GM12878 (cell line): ENCODE results near the gene FSTL4. TPM values are rescaled to one million over a fixed set of nuclear protein-coding genes. Genes with fewer than 3 reads are reported as not detected.

Experiments used
- ATAC-seq: fragments of 200-7000 bp; cut with Tn5 transposase; 3 replicates; pipeline ENCODE4 v1.9.1; 2020; ENCODE audit warnings: mild to moderate bottlenecking, moderate library complexity
- BruUV-seq: library from RNA; stranded (reverse); fragments of 400-500 nt; replicated peaks from 2 replicates; lab custom pipeline; 2021; lab: Mats Ljungman, UMichigan
- CTCF ChIA-PET: fragments of 300-600 bp; sonication (Branson Sonifier 250); formaldehyde crosslinking; extraction: SDS; loops from one replicate; lab custom pipeline; 2021; ENCODE audit warnings: inconsistent platforms; lab: Yijun Ruan, JAX
- POLR2A ChIA-PET: fragments of 350-600 bp; formaldehyde crosslinking; extraction: SDS; loops from one replicate; lab custom pipeline; 2021; ENCODE audit warnings: inconsistent platforms; lab: Charles Lee
- RAD21 ChIA-PET: fragments of 300-600 bp; sonication (Branson Sonifier 250); formaldehyde crosslinking; loops from one replicate; lab custom pipeline; 2023; ENCODE audit warnings: antibody characterized with exemption; ENCODE audit not compliant: unreplicated experiment; lab: Charles Lee
- SMC1A ChIA-PET: fragments of 300-600 bp; sonication (Branson Sonifier 250); formaldehyde crosslinking; loops from one replicate; lab custom pipeline; 2023; ENCODE audit not compliant: unreplicated experiment, uncharacterized antibody; lab: Charles Lee
- DNase-seq: peaks from one replicate; pipeline ENCODE4 v3.0.0-alpha.2; 2011; ENCODE audit warnings: low read depth, low spot score
- FAIRE-seq: peaks from 3 replicates; lab custom pipeline; 2011; peaks lifted over from hg19 to GRCh38; lab: Jason Lieb, UNC
- H2AFZ ChIP-seq: 2 replicates; pipeline ENCODE4 v1.6.0; 2011; ENCODE audit warnings: low read depth, low read length, control low read depth; ENCODE audit not compliant: control insufficient read depth
- H3K27ac ChIP-seq: 2 replicates; pipeline ENCODE4 v1.5.1; 2011; ENCODE audit warnings: control low read depth; ENCODE audit not compliant: control insufficient read depth, insufficient read depth
- H3K27me3 ChIP-seq, 2 experiments: replicated peaks in 1 of 2; 2 replicates each; pipeline versions ENCODE4 v1.6.0 to v1.6.1; 2011; ENCODE audit warnings: low read length in 1 of 2; ENCODE audit not compliant: control insufficient read depth in 2 of 2, insufficient read depth in 2 of 2
- H3K36me3 ChIP-seq, 2 experiments: 2 replicates each; pipeline ENCODE4 v1.5.1; 2011; ENCODE audit warnings: low read length in 1 of 2; ENCODE audit not compliant: control insufficient read depth in 2 of 2, insufficient read depth in 2 of 2
- H3K4me1 ChIP-seq: 2 replicates; pipeline ENCODE4 v1.6.1; 2011; ENCODE audit warnings: mild to moderate bottlenecking, low read length, moderate library complexity, mixed read lengths; ENCODE audit not compliant: control insufficient read depth, insufficient read depth
- H3K4me2 ChIP-seq: 2 replicates; pipeline ENCODE4 v1.6.0; 2011; ENCODE audit warnings: control low read depth; ENCODE audit not compliant: control insufficient read depth, insufficient read depth
- H3K4me3 ChIP-seq: fragments of 200-600 bp; sonication (generic); 2 replicates; pipeline ENCODE4 v1.5.1; 2016
- H3K79me2 ChIP-seq: 2 replicates; pipeline ENCODE4 v1.6.0; 2011; ENCODE audit warnings: low read length; ENCODE audit not compliant: control insufficient read depth, insufficient read depth
- H3K9ac ChIP-seq: 2 replicates; pipeline ENCODE4 v1.8.0; 2011; ENCODE audit warnings: low read length, control low read depth, mixed read lengths; ENCODE audit not compliant: control insufficient read depth, insufficient read depth
- H3K9me3 ChIP-seq: replicated peaks from 3 replicates; pipeline ENCODE4 v1.5.1; 2011; ENCODE audit warnings: mild to moderate bottlenecking, low read length; ENCODE audit not compliant: control insufficient read depth, insufficient read depth
- H4K20me1 ChIP-seq: 2 replicates; pipeline ENCODE4 v1.6.0; 2011; ENCODE audit not compliant: control insufficient read depth, insufficient read depth
- EGR1 ChIP-seq, 2 experiments: IDR thresholded peaks; 1 replicate in 1 of 2; 2 replicates in 1 of 2; pipeline ENCODE4 v1.6.1; 2011 to 2012; ENCODE audit warnings: low read depth in 2 of 2, low read length in 2 of 2, borderline replicate concordance in 1 of 2, mild to moderate bottlenecking in 1 of 2, moderate library complexity in 1 of 2
- PML ChIP-seq: IDR thresholded peaks from 2 replicates; pipeline ENCODE4 v1.6.1; 2012; ENCODE audit warnings: low read length, inconsistent platforms
- WGBS: methylation state at CpG from one replicate; pipeline ENCODE4 v1.1.6; 2016; ENCODE audit warnings: low lambda C conversion rate; ENCODE audit not compliant: insufficient replicate concordance, insufficient coverage; ENCODE audit errors: missing lambda C conversion rate; 5-methylcytosine and 5-hydroxymethylcytosine counted together
- in situ Hi-C: fragments of 300-500 bp; cut with MboI; formaldehyde crosslinking; loops from 9 replicates; pipeline ENCODE4 v1.14.3; 2018; ENCODE audit warnings: mixed read lengths
- intact Hi-C: fragments of 100-400 bp; cut with micrococcal nuclease; formaldehyde crosslinking; loops from one replicate; pipeline ENCODE4 v1.14.2; 2022; ENCODE audit not compliant: unreplicated experiment
- polyA plus RNA-seq, 11 experiments: library from polyadenylated mRNA; depleted of rRNA in 4 of 11; unstranded in 6 of 11; stranded (reverse) in 5 of 11; fragments of >200 nt; fragmentation: Nextera tagmentation in 4 of 11; fragmentation: Illumina TruSeq in 1 of 11; extraction: Ambion mirVana in 4 of 11; extraction: Trizol in 1 of 11; gene quantifications; 1 replicate in 1 of 11; 2 replicates in 10 of 11; pipeline versions ENCODE4 v1.2.1 to v1.2.3, GENCODE V29; 2011 to 2016; ENCODE audit warnings: inconsistent platforms in 2 of 11, missing spikeins in 2 of 11, low read depth in 1 of 11
- total RNA-seq, 4 experiments: library from RNA; depleted of rRNA in 3 of 4; stranded (reverse); fragments of >200 nt in 3 of 4; fragmentation: Illumina TruSeq in 1 of 4; extraction: Trizol in 1 of 4; gene quantifications; 2 replicates each; pipeline versions ENCODE4 v1.2.1 to v1.2.3, GENCODE V29; 2013 to 2021
- TF ChIP-seq, protein P1 (sequence below): fragments of 150-350 bp; IDR thresholded peaks from 2 replicates; pipeline ENCODE4 v1.6.1; 2016; ENCODE audit warnings: low read depth, low read length
- TF ChIP-seq, protein P2 (sequence below): IDR thresholded peaks from 2 replicates; pipeline ENCODE4 v1.6.1; 2012; ENCODE audit warnings: low read depth, low read length, improper control_type of control experiment
- TF ChIP-seq, protein P3 (sequence below): fragments of 450-650 bp; conservative IDR thresholded peaks from 2 replicates; pipeline ENCODE4 v1.6.1; 2017; ENCODE audit warnings: mild to moderate bottlenecking, moderate library complexity
- TF ChIP-seq, protein P4 (sequence below): IDR thresholded peaks from 2 replicates; pipeline ENCODE4 v1.6.1; 2011; ENCODE audit warnings: low read depth, low read length, improper control_type of control experiment, borderline replicate concordance
- TF ChIP-seq, protein P5 (sequence below): fragments of 450-650 bp; formaldehyde crosslinking; IDR thresholded peaks from 2 replicates; pipeline ENCODE4 v1.5.0; 2022; ENCODE audit warnings: mild to moderate bottlenecking, missing genetic modification characterization

The FSTL4 gene
- total and polyA plus RNA-seq, 10 of the 15 experiments (the other 5 are each of a cell fraction or from before 2014, with no cell fraction given), result 0.01 to 0.79 (median 0.21) TPM; not detected in 6

DNA sequence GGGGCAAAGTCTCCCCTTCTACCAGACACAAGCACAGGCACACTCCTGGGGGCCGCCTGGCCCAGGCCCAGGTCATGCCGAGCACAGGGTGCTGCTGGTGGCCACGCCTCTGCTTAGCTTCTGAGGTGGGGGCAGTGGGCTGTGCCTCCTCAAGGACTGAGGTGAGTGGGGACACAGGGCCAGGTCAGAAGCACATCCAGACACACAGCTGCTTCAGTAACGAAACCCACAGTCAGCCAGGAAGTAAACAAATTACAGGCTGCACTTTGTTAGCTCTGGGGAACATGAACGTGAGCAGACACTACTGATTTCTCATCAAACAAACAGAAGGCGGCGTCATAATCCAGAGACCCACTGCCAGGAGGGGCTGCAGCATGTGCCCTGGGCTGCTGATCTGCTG is 368.1 kb downstream of the FSTL4 start (continued):
- TF ChIP-seq, protein P1, sequence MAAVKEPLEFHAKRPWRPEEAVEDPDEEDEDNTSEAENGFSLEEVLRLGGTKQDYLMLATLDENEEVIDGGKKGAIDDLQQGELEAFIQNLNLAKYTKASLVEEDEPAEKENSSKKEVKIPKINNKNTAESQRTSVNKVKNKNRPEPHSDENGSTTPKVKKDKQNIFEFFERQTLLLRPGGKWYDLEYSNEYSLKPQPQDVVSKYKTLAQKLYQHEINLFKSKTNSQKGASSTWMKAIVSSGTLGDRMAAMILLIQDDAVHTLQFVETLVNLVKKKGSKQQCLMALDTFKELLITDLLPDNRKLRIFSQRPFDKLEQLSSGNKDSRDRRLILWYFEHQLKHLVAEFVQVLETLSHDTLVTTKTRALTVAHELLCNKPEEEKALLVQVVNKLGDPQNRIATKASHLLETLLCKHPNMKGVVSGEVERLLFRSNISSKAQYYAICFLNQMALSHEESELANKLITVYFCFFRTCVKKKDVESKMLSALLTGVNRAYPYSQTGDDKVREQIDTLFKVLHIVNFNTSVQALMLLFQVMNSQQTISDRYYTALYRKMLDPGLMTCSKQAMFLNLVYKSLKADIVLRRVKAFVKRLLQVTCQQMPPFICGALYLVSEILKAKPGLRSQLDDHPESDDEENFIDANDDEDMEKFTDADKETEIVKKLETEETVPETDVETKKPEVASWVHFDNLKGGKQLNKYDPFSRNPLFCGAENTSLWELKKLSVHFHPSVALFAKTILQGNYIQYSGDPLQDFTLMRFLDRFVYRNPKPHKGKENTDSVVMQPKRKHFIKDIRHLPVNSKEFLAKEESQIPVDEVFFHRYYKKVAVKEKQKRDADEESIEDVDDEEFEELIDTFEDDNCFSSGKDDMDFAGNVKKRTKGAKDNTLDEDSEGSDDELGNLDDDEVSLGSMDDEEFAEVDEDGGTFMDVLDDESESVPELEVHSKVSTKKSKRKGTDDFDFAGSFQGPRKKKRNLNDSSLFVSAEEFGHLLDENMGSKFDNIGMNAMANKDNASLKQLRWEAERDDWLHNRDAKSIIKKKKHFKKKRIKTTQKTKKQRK, result no peak
- TF ChIP-seq, protein P2, sequence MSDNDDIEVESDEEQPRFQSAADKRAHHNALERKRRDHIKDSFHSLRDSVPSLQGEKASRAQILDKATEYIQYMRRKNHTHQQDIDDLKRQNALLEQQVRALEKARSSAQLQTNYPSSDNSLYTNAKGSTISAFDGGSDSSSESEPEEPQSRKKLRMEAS, result no peak
- TF ChIP-seq, all 136 proteins: peak for 15

DNA sequence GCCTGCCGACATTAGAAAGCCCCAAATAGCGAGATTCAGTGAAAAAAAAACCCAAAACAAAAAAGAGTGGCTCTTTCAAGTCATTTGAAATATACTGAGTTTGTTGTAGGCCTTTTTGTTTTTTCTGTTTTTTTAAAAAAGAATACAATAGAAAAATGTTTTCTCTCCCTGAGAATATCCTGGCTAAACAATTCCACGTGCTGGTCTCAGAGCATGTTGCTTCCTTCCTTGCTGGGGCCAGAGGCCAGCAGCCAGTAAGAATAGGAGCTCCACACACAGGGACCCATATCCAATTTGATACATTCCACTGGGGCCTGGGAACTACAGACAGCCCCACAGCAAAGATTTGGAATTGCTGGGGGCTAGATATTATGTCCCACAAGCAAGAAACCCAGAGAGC is 369.1 kb downstream of the FSTL4 start:
- Histone ChIP-seq H3K27me3 (no peaks in the 10 kb centered on the region), H3K36me3 (no peaks in the 10 kb centered on the region), H3K27ac (no peak overlapping the region), H4K20me1 (no peaks in the 10 kb centered on the region), H3K9me3 (no peaks in the 10 kb centered on the region; the same call in 2 of the 3 replicates), H3K4me1 (peaks cover 44% of the 10 kb centered on the region), H3K9ac (no peak overlapping the region), H3K79me2 (no peaks in the 10 kb centered on the region), H2AFZ (no peak overlapping the region), H3K4me3 (no peak overlapping the region), H3K4me2 (no peak overlapping the region)
- WGBS, result 95% methylated on average over 3 of the region's 3 CpGs
- ChIA-PET POLR2A (interaction anchor here (0.6 to 1.4 kb wide), 2 partner anchors 21 to 1367 kb away, joined by 3 to 4 read pairs; no protein-coding TSS in a partner anchor), CTCF (interaction anchor here (0.9 to 1.8 kb wide), 3 partner anchors 22 to 105 kb away, joined by 3 to 6 read pairs (median 3); no protein-coding TSS in a partner anchor), SMC1A (interaction anchor here (0.8 to 2.2 kb wide), 4 partner anchors 10 to 139 kb away, joined by 3 to 7 read pairs (median 4); no protein-coding TSS in a partner anchor), RAD21 (interaction anchor here (0.9 to 1.9 kb wide), 3 partner anchors 23 to 130 kb away, joined by 4 to 5 read pairs (median 5); no protein-coding TSS in a partner anchor)
- BruUV-seq, result no TSS peak
- intact Hi-C loops (no loop called here), in situ Hi-C loops (no loop called here)
- no peak for DNase-seq
- ATAC-seq, result no peak
- FAIRE-seq, result no peak
- TF ChIP-seq, protein P3, sequence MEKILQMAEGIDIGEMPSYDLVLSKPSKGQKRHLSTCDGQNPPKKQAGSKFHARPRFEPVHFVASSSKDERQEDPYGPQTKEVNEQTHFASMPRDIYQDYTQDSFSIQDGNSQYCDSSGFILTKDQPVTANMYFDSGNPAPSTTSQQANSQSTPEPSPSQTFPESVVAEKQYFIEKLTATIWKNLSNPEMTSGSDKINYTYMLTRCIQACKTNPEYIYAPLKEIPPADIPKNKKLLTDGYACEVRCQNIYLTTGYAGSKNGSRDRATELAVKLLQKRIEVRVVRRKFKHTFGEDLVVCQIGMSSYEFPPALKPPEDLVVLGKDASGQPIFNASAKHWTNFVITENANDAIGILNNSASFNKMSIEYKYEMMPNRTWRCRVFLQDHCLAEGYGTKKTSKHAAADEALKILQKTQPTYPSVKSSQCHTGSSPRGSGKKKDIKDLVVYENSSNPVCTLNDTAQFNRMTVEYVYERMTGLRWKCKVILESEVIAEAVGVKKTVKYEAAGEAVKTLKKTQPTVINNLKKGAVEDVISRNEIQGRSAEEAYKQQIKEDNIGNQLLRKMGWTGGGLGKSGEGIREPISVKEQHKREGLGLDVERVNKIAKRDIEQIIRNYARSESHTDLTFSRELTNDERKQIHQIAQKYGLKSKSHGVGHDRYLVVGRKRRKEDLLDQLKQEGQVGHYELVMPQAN, result no peak
- TF ChIP-seq, protein P4, sequence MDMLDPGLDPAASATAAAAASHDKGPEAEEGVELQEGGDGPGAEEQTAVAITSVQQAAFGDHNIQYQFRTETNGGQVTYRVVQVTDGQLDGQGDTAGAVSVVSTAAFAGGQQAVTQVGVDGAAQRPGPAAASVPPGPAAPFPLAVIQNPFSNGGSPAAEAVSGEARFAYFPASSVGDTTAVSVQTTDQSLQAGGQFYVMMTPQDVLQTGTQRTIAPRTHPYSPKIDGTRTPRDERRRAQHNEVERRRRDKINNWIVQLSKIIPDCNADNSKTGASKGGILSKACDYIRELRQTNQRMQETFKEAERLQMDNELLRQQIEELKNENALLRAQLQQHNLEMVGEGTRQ, result no peak
- no peak for TF ChIP-seq EGR1 (IDR thresholded peaks at IDR 0.05; ENCODE audit: borderline replicate concordance in 1 of 2, low read depth in 2 of 2, low read length in 2 of 2)
- no peak for TF ChIP-seq PML
- TF ChIP-seq, protein P5, sequence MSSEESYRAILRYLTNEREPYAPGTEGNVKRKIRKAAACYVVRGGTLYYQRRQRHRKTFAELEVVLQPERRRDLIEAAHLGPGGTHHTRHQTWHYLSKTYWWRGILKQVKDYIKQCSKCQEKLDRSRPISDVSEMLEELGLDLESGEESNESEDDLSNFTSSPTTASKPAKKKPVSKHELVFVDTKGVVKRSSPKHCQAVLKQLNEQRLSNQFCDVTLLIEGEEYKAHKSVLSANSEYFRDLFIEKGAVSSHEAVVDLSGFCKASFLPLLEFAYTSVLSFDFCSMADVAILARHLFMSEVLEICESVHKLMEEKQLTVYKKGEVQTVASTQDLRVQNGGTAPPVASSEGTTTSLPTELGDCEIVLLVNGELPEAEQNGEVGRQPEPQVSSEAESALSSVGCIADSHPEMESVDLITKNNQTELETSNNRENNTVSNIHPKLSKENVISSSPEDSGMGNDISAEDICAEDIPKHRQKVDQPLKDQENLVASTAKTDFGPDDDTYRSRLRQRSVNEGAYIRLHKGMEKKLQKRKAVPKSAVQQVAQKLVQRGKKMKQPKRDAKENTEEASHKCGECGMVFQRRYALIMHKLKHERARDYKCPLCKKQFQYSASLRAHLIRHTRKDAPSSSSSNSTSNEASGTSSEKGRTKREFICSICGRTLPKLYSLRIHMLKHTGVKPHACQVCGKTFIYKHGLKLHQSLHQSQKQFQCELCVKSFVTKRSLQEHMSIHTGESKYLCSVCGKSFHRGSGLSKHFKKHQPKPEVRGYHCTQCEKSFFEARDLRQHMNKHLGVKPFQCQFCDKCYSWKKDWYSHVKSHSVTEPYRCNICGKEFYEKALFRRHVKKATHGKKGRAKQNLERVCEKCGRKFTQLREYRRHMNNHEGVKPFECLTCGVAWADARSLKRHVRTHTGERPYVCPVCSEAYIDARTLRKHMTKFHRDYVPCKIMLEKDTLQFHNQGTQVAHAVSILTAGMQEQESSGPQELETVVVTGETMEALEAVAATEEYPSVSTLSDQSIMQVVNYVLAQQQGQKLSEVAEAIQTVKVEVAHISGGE (CRISPR knock-in tag), result no peak
